CD4-positive, alpha-beta T cell (primary cell): Measurements from ENCODE around the gene ROR1. TPM values are rescaled to one million over a fixed set of nuclear protein-coding genes. Genes with fewer than 3 reads are reported as not detected.

Experiments used
- ATAC-seq: fragments of 200-7000 bp; cut with Tn5 transposase; one replicate; pipeline ENCODE4 v1.10.0; 2022; ENCODE audit warnings: mild to moderate bottlenecking; ENCODE audit not compliant: poor library complexity
- CTCF ChIA-PET: fragments of 350-600 bp; sonication (Branson Sonifier 250); formaldehyde crosslinking; loops from one replicate; lab custom pipeline; 2021; ENCODE audit warnings: antibody characterized with exemption, inconsistent platforms; lab: Charles Lee
- POLR2A ChIA-PET: fragments of 350-600 bp; sonication (Branson Sonifier 250); formaldehyde crosslinking; loops from one replicate; lab custom pipeline; 2021; ENCODE audit warnings: antibody characterized with exemption, inconsistent platforms; lab: Charles Lee
- DNase-seq, 14 experiments: peaks; one replicate each; pipeline ENCODE4 v3.0.0-alpha.2; 2013 to 2020; ENCODE audit warnings: mixed read lengths in 2 of 14
- H3K27ac ChIP-seq, 2 donors: one replicate each; pipeline versions ENCODE4 v1.5.1 to v1.7.0; 2013; ENCODE audit warnings: low read length in 2 of 2, low read depth in 1 of 2, mild to moderate bottlenecking in 1 of 2
- H3K27me3 ChIP-seq, 2 experiments: 1 replicate in 1 of 2; 2 replicates in 1 of 2; pipeline versions ENCODE4 v1.6.1 to v1.7.0; 2013; ENCODE audit warnings: low read length in 2 of 2, control low read depth in 1 of 2, mild to moderate bottlenecking in 1 of 2, moderate library complexity in 1 of 2; ENCODE audit not compliant: insufficient read depth in 2 of 2, control insufficient read depth in 1 of 2
- H3K36me3 ChIP-seq: one replicate; pipeline ENCODE4 v1.6.1; 2013; ENCODE audit warnings: low read length, control low read depth; ENCODE audit not compliant: insufficient read depth
- H3K4me1 ChIP-seq: one replicate; pipeline ENCODE4 v1.6.1; 2013; ENCODE audit warnings: low read length, control low read depth; ENCODE audit not compliant: insufficient read depth
- H3K4me3 ChIP-seq: one replicate; pipeline ENCODE4 v1.5.1; 2013; ENCODE audit warnings: mild to moderate bottlenecking, low read length, moderate library complexity
- H3K9me3 ChIP-seq, 2 experiments: 1 replicate in 1 of 2; 2 replicates in 1 of 2; pipeline versions ENCODE4 v1.6.1 to v1.7.0; 2013; ENCODE audit warnings: low read length in 2 of 2, mild to moderate bottlenecking in 2 of 2, control low read depth in 1 of 2, moderate library complexity in 1 of 2; ENCODE audit not compliant: control insufficient read depth in 1 of 2, insufficient read depth in 1 of 2
- H3K27ac Mint-ChIP-seq: one replicate; pipeline ENCODE4 v1.8.0; 2020; ENCODE audit warnings: mixed read lengths
- H3K27me3 Mint-ChIP-seq: one replicate; pipeline ENCODE4 v1.8.0; 2021; ENCODE audit warnings: mixed read lengths
- H3K36me3 Mint-ChIP-seq: one replicate; pipeline ENCODE4 v1.8.0; 2021; ENCODE audit warnings: low read depth, mixed read lengths
- H3K4me1 Mint-ChIP-seq: one replicate; pipeline ENCODE4 v1.8.0; 2021; ENCODE audit warnings: low read depth, mixed read lengths
- H3K4me3 Mint-ChIP-seq: one replicate; pipeline ENCODE4 v1.8.0; 2020; ENCODE audit warnings: mild to moderate bottlenecking, mixed read lengths
- H3K9me3 Mint-ChIP-seq: one replicate; pipeline ENCODE4 v1.8.0; 2020; ENCODE audit warnings: mixed read lengths
- intact Hi-C, 2 experiments: fragments of 100-400 bp; cut with DNase I in 1 of 2; cut with micrococcal nuclease in 1 of 2; formaldehyde crosslinking; loops; one replicate each; pipeline versions ENCODE4 v1.15.1 to v1.9.0; 2023 to 2025; cut with DNase I, micrococcal nuclease
- total RNA-seq, 174 experiments: library from RNA in 2 of 174; stranded (reverse) in 2 of 174; gene quantifications; one replicate each; pipeline ENCODE4 v1.2.3 and lab custom pipeline; 2021 to 2026
- TF ChIP-seq, protein P1 (sequence below): fragments of 200-600 bp; IDR thresholded peaks from one replicate; pipeline ENCODE4 v1.8.0; 2022; ENCODE audit warnings: antibody characterized with exemption, mild to moderate bottlenecking

Gene ROR1
- total RNA-seq, 2 experiments from 2014 or later = not detected

GRCh38 chr1:63866084-63866483 is 92.3 kb downstream of the ROR1 start:
- Mint-ChIP-seq H3K27me3 (no peaks in the 10 kb centered on the region), H3K4me1 (no peaks in the 10 kb centered on the region), H3K27ac (no peak overlapping the region), H3K36me3 (no peaks in the 10 kb centered on the region), H3K9me3 (no peaks in the 10 kb centered on the region), H3K4me3 (no peak overlapping the region)
- Histone ChIP-seq H3K4me3 (no peak overlapping the region), H3K27ac (no peak overlapping the region), H3K27me3 (peaks cover 0 to 2% of the 10 kb centered on the region in 2 experiments), H3K36me3 (no peaks in the 10 kb centered on the region), H3K4me1 (no peaks in the 10 kb centered on the region), H3K9me3 (no peaks in the 10 kb centered on the region)
- DNase-seq (no peak), ATAC-seq (no peak)
- CTCF ChIA-PET = no interaction called here
- POLR2A ChIA-PET = no interaction called here
- TF ChIP-seq, protein P1, sequence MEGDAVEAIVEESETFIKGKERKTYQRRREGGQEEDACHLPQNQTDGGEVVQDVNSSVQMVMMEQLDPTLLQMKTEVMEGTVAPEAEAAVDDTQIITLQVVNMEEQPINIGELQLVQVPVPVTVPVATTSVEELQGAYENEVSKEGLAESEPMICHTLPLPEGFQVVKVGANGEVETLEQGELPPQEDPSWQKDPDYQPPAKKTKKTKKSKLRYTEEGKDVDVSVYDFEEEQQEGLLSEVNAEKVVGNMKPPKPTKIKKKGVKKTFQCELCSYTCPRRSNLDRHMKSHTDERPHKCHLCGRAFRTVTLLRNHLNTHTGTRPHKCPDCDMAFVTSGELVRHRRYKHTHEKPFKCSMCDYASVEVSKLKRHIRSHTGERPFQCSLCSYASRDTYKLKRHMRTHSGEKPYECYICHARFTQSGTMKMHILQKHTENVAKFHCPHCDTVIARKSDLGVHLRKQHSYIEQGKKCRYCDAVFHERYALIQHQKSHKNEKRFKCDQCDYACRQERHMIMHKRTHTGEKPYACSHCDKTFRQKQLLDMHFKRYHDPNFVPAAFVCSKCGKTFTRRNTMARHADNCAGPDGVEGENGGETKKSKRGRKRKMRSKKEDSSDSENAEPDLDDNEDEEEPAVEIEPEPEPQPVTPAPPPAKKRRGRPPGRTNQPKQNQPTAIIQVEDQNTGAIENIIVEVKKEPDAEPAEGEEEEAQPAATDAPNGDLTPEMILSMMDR = no peak
- intact Hi-C loops = no loop called here

DNA sequence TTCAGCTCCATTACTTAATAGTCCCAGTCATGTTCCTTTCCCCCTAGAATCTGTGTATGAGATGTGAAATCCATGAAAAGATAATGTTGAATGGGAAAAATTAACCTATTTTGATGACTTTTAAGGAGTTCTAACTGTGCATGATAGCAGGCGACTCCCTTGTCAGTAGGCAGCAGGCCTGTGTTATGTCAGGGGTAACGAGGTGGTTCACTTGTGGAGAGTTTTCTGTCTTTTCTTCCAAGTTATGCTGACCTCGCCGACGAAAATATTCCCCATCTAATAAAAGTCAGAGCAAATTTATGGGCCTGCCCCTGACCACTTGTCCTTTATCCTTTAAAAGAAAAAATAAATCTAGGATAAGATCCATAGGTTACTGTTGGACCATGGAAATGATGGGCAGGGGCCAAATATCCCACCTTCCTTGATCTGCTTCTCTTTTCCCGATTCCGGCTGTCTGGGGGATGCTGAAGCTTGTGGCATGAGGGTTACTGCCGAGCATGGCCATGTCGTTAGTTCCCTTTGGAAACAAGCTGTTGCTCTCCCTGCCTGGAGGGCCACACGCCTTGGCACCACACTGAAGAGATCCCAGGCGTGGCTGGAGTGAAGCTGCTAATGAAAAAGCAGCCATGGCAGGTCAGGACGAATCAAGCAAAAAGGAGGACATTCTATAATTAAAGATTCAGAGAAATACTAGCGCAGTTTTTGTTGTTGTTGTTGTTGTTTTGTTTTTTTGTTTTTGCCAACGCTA is 93.8 kb downstream of the ROR1 start:
- no peaks in the 10 kb centered on the region for H3K36me3 ChIP-seq
- Mint-ChIP-seq H3K9me3 (no peaks in the 10 kb centered on the region), H3K4me1 (no peaks in the 10 kb centered on the region), H3K4me3 (no peak overlapping the region), H3K27ac (no peak overlapping the region), H3K27me3 (no peaks in the 10 kb centered on the region), H3K36me3 (no peaks in the 10 kb centered on the region)
- H3K27ac ChIP-seq = no peak overlapping the region
- H3K9me3 ChIP-seq = no peaks in the 10 kb centered on the region
- CTCF ChIA-PET = no interaction called here
- DNase-seq (no peak), ATAC-seq (no peak)
- POLR2A ChIA-PET = no interaction called here
- TF ChIP-seq, protein P1 = no peak
- H3K4me3 ChIP-seq = no peak overlapping the region
- H3K27me3 ChIP-seq = no peaks in the 10 kb centered on the region
- intact Hi-C loops = no loop called here
- H3K4me1 ChIP-seq = no peaks in the 10 kb centered on the region

DNA sequence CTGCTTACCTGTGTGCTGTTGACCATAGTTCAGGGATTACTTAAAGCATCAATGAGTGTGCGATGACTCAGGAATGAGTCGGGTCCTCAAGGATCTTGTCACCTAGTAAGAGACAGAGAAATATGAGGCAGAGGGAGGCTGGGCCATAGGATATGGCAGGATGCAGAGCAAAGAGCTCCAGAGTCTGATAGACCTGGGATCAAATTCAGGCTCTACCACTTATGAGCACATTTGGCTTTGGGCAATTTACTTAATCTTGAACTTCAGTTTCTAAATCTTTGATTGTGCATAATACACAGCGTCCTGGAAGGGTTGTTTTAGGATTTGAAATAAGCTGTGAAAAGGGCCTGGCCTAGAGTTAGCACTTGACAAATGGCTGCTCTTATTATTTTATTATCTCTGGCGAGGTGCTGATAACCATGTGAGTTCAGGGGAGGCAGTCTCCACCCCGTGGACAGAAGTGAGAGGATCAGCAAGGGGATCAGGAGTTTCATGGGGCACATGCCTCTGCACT is 94.5 kb downstream of the ROR1 start:
- CTCF ChIA-PET = no interaction called here
- no peaks in the 10 kb centered on the region for H3K9me3 Mint-ChIP-seq
- H3K27me3 ChIP-seq = no peaks in the 10 kb centered on the region
- no peak overlapping the region for H3K4me3 ChIP-seq
- ATAC-seq (no peak), DNase-seq (no peak)
- H3K27ac Mint-ChIP-seq = no peak overlapping the region
- no peaks in the 10 kb centered on the region for H3K36me3 Mint-ChIP-seq
- no peaks in the 10 kb centered on the region for H3K4me1 ChIP-seq
- no peaks in the 10 kb centered on the region for H3K4me1 Mint-ChIP-seq
- TF ChIP-seq, protein P1 = no peak
- intact Hi-C loops = no loop called here
- no peaks in the 10 kb centered on the region for H3K27me3 Mint-ChIP-seq
- H3K36me3 ChIP-seq = no peaks in the 10 kb centered on the region
- H3K27ac ChIP-seq = no peak overlapping the region
- POLR2A ChIA-PET = no interaction called here
- H3K4me3 Mint-ChIP-seq = no peak overlapping the region
- H3K9me3 ChIP-seq = no peaks in the 10 kb centered on the region
